ENCODE measurements around the gene UBA7. TPM values are rescaled to one million over a fixed set of nuclear protein-coding genes. Genes with fewer than 3 reads are reported as not detected.
"Not testable (repeated sequence)": the region's sequence is repeated elsewhere in the genome, so short reads cannot be mapped to it uniquely, and the experiment has no call there.

The UBA7 gene
- total RNA-seq, 6 experiments from 2014 or later = 16.4 to 39.1 (median 28.5) TPM

DNA sequence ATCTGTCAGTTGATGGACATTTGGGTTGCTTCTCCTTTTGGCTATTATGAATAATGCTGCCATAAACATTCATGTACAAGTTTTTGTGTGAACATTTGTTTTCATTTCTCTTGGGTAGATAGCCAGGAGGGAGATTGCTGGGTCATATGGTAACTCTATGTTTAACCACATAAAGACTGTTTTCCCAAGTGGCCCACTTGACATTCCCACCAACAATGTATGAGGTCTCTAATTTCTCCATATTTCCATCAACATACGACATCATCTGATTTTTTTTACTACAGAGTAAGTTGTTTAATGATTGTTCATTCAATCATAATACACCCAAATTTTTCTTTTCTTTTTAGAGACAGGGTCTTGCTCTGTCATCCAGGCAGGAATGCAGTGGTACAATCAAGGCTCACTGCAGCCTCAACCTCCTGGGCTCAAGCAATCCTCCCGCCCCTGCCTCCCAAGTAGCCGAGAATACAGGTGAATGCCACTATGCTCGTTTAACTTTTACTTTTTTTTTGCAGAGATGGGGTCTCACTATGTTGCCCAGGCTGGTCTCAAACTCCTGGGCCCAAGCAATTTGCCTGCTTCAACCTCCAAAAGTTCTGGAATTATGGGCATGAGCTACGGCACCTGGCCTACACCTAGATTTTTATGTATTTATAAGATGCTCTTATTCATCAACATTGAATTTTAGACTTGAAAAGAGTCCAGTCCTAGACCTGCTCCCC is 34.2 kb downstream of the UBA7 start:
- Histone ChIP-seq H3K27ac (no peak overlapping the region), H3K4me1 (peaks cover 0 to 13% (median 4%) of the 10 kb centered on the region in 4 donors), H3K27me3 (no peaks in the 10 kb centered on the region), H3K36me3 (peaks cover 0 to 5% (median 2%) of the 10 kb centered on the region in 4 donors), H3K9me3 (no peaks in the 10 kb centered on the region), H3K4me3 (no peak overlapping the region)
- ATAC-seq (no peak), DNase-seq (no peak)
- no peak for TF ChIP-seq POLR2A (IDR thresholded peaks at IDR 0.05)
- TF ChIP-seq, protein P1, sequence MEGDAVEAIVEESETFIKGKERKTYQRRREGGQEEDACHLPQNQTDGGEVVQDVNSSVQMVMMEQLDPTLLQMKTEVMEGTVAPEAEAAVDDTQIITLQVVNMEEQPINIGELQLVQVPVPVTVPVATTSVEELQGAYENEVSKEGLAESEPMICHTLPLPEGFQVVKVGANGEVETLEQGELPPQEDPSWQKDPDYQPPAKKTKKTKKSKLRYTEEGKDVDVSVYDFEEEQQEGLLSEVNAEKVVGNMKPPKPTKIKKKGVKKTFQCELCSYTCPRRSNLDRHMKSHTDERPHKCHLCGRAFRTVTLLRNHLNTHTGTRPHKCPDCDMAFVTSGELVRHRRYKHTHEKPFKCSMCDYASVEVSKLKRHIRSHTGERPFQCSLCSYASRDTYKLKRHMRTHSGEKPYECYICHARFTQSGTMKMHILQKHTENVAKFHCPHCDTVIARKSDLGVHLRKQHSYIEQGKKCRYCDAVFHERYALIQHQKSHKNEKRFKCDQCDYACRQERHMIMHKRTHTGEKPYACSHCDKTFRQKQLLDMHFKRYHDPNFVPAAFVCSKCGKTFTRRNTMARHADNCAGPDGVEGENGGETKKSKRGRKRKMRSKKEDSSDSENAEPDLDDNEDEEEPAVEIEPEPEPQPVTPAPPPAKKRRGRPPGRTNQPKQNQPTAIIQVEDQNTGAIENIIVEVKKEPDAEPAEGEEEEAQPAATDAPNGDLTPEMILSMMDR (IDR thresholded peaks at IDR 0.05) = no peak
- intact Hi-C loops (cut with DNase I) = no loop called here
- 83% methylated on average over 4 of the region's 5 CpGs for WGBS (ENCODE audit: insufficient coverage, low coverage, low lambda C conversion rate, missing lambda C conversion rate)

GRCh38 chr3:49776101-49776500 is 37.7 kb downstream of the UBA7 start:
- H3K4me3 ChIP-seq; H3K9me3 ChIP-seq; H3K4me1 ChIP-seq; DNase-seq; H3K27ac ChIP-seq; ATAC-seq; H3K27me3 ChIP-seq; H3K36me3 ChIP-seq; intact Hi-C loops (cut with DNase I): not testable (repeated sequence)
- 88% methylated on average over 6 of the region's 8 CpGs for WGBS (ENCODE audit: insufficient coverage, low coverage, low lambda C conversion rate, missing lambda C conversion rate)

- Histone ChIP-seq H3K27ac (no peak overlapping the region), H3K27me3 (no peaks in the 10 kb centered on the region), H3K36me3 (no peaks in the 10 kb centered on the region), H3K4me1 (peaks cover 0 to 2% (median 0%) of the 10 kb centered on the region in 4 donors), H3K4me3 (no peak overlapping the region), H3K9me3 (no peaks in the 10 kb centered on the region)
- no peak for TF ChIP-seq POLR2A (IDR thresholded peaks at IDR 0.05)
- TF ChIP-seq, protein P1 (IDR thresholded peaks at IDR 0.05) = no peak
- ATAC-seq (no peak), DNase-seq (no peak)
- intact Hi-C loops (cut with DNase I) = no loop called here
- WGBS (ENCODE audit: insufficient coverage, low coverage, low lambda C conversion rate, missing lambda C conversion rate) = 40% methylated on average over 1 of the region's 3 CpGs
Observed at GRCh38 chr3:49775538-49775937, 38.2 kb downstream of the UBA7 start.

- no peak overlapping the region for H3K4me3 ChIP-seq
- ATAC-seq (no peak), DNase-seq (no peak)
- TF ChIP-seq, protein P1 (IDR thresholded peaks at IDR 0.05) = no peak
- no peak for TF ChIP-seq POLR2A (IDR thresholded peaks at IDR 0.05)
- no peaks in the 10 kb centered on the region for H3K9me3 ChIP-seq
- no peaks in the 10 kb centered on the region for H3K36me3 ChIP-seq
- WGBS (ENCODE audit: insufficient coverage, low coverage, low lambda C conversion rate, missing lambda C conversion rate) = 100% methylated on average over 2 of the region's 2 CpGs
- intact Hi-C loops (cut with DNase I) = no loop called here
- H3K4me1 ChIP-seq = peaks cover 0 to 4% (median 0%) of the 10 kb centered on the region in 4 donors
- no peaks in the 10 kb centered on the region for H3K27me3 ChIP-seq
- H3K27ac ChIP-seq = no peak overlapping the region
Observed at GRCh38 chr3:49772703-49773102, 41.0 kb downstream of the UBA7 start.

DNA sequence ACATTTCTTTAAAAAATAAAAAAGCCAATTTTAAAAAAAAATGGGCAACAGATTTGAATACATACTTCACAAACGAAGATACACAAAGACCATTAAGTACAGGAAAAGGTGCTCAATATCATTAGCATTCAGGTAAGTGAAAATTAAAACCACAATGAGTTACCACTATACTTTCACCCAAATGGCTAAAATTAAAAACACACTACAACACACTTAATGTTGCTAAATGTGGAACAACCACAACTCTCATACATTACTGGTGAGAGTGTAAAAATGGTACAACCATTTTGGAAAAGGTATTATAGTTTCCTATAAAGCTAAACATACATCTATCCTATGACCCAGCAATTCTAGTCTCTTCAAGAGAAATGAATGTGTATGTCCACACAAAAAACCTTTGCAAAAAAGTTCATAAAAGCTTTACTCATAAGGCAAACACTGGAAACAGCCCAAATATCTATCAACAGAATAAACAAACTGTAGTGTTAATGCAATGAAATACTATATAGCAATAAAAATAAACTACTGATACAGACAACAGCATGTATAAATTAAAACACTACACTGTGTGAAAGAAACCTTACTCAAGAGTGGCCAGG is 42.3 kb downstream of the UBA7 start:
- no peaks in the 10 kb centered on the region for H3K36me3 ChIP-seq
- DNase-seq (no peak), ATAC-seq (no peak)
- 89% methylated on average over 1 of the region's 1 CpG for WGBS (ENCODE audit: insufficient coverage, low coverage, low lambda C conversion rate, missing lambda C conversion rate)
- H3K9me3 ChIP-seq = no peaks in the 10 kb centered on the region
- no peak overlapping the region for H3K4me3 ChIP-seq
- intact Hi-C loops (cut with DNase I) = no loop called here
- peaks cover 0 to 4% (median 0%) of the 10 kb centered on the region in 4 donors for H3K4me1 ChIP-seq
- TF ChIP-seq, protein P1 (IDR thresholded peaks at IDR 0.05) = no peak
- no peak overlapping the region for H3K27ac ChIP-seq
- no peaks in the 10 kb centered on the region for H3K27me3 ChIP-seq

All from right lobe of liver (tissue), 6 donors.